WTC11 (cell line): Measurements from ENCODE around the gene NOPCHAP1. TPM values are rescaled to one million over a fixed set of nuclear protein-coding genes. Genes with fewer than 3 reads are reported as not detected.

Experiments
- ATAC-seq: fragments of 200-7000 bp; cut with Tn5 transposase; 2 replicates; pipeline ENCODE4 v1.10.0; 2021; ENCODE audit warnings: mild to moderate bottlenecking, moderate library complexity
- CTCF ChIA-PET: fragments of 300-600 bp; sonication (Branson Sonifier 250); formaldehyde crosslinking; loops from one replicate; lab custom pipeline; 2021; ENCODE audit warnings: antibody characterized with exemption; lab: Charles Lee
- POLR2A ChIA-PET: fragments of 350-600 bp; sonication (Branson Sonifier 250); formaldehyde crosslinking; loops from one replicate; lab custom pipeline; 2021; ENCODE audit warnings: antibody characterized with exemption; lab: Charles Lee
- DNase-seq: peaks from one replicate; pipeline ENCODE4 v3.0.0; 2021; ENCODE audit warnings: low spot score
- H3K27ac Mint-ChIP-seq: 2 replicates; pipeline ENCODE4 v1.8.0; 2021; ENCODE audit warnings: mixed read lengths
- H3K27me3 Mint-ChIP-seq: 2 replicates; pipeline ENCODE4 v1.8.0; 2021; ENCODE audit warnings: low read depth, mild to moderate bottlenecking, moderate library complexity, mixed read lengths
- H3K36me3 Mint-ChIP-seq: 2 replicates; pipeline ENCODE4 v1.8.0; 2021; ENCODE audit warnings: mixed read lengths
- H3K4me1 Mint-ChIP-seq: 2 replicates; pipeline ENCODE4 v1.8.0; 2022; ENCODE audit warnings: mixed read lengths
- H3K4me3 Mint-ChIP-seq: 2 replicates; pipeline ENCODE4 v1.8.0; 2021; ENCODE audit warnings: mild to moderate bottlenecking, moderate library complexity, mixed read lengths
- H3K9me3 Mint-ChIP-seq: 2 replicates; pipeline ENCODE4 v1.8.0; 2021; ENCODE audit warnings: mixed read lengths
- ATF1 ChIP-seq: sonication (generic); formaldehyde crosslinking; IDR thresholded peaks from 2 replicates; pipeline ENCODE4 v1.8.1; 2023; ENCODE audit warnings: mild to moderate bottlenecking, moderate library complexity, missing genetic modification reagents
- ELF4 ChIP-seq: sonication (generic); formaldehyde crosslinking; IDR thresholded peaks from 2 replicates; pipeline ENCODE4 v1.8.1; 2022; ENCODE audit warnings: low read depth, mild to moderate bottlenecking, moderate library complexity, missing genetic modification reagents
- EMX1 ChIP-seq: fragments of 250-450 bp; sonication (Bioruptor Pico); IDR thresholded peaks from 2 replicates; pipeline ENCODE4 v1.8.0; 2021; ENCODE audit warnings: mild to moderate bottlenecking
- GRHL2 ChIP-seq: fragments of 250-450 bp; sonication (Bioruptor Pico); IDR thresholded peaks from 2 replicates; pipeline ENCODE4 v1.8.0; 2022; ENCODE audit warnings: mild to moderate bottlenecking, moderate library complexity; ENCODE audit not compliant: insufficient replicate concordance, severe bottlenecking
- HMGA2 ChIP-seq: fragments of 250-450 bp; sonication (Bioruptor Pico); IDR thresholded peaks from 2 replicates; pipeline ENCODE4 v1.4.0; 2021; ENCODE audit warnings: mild to moderate bottlenecking, moderate library complexity
- NFYB ChIP-seq: sonication (generic); formaldehyde crosslinking; conservative IDR thresholded peaks from 2 replicates; pipeline ENCODE4 v1.8.0; 2022; ENCODE audit warnings: low read depth, missing genetic modification reagents
- NR1H2 ChIP-seq: sonication (generic); formaldehyde crosslinking; IDR thresholded peaks from 2 replicates; pipeline ENCODE4 v1.9.0; 2021; ENCODE audit warnings: mild to moderate bottlenecking, moderate library complexity, missing genetic modification reagents
- ZNF121 ChIP-seq: sonication (generic); formaldehyde crosslinking; IDR thresholded peaks from 2 replicates; pipeline ENCODE4 v1.8.0; 2023; ENCODE audit warnings: missing genetic modification reagents
- ZNF317 ChIP-seq: sonication (generic); formaldehyde crosslinking; IDR thresholded peaks from 2 replicates; pipeline ENCODE4 v1.8.1; 2023; ENCODE audit warnings: low read depth, mild to moderate bottlenecking, moderate library complexity, missing genetic modification reagents, borderline replicate concordance
- ZNF396 ChIP-seq: fragments of 250-450 bp; sonication (Bioruptor Pico); IDR thresholded peaks from 2 replicates; pipeline ENCODE4 v1.8.0; 2021; ENCODE audit warnings: mild to moderate bottlenecking, moderate library complexity, borderline replicate concordance
- ZNF416 ChIP-seq: fragments of 250-450 bp; sonication (Bioruptor Pico); IDR thresholded peaks from 2 replicates; pipeline ENCODE4 v1.9.0; 2021; ENCODE audit warnings: mild to moderate bottlenecking, inconsistent platforms
- ZNF423 ChIP-seq: fragments of 250-450 bp; sonication (Bioruptor Pico); IDR thresholded peaks from 2 replicates; pipeline ENCODE4 v2.1.2; 2022; ENCODE audit warnings: mild to moderate bottlenecking, moderate library complexity
- total RNA-seq: library from RNA; stranded (reverse); gene quantifications from 3 replicates; pipeline ENCODE4 v1.2.3, GENCODE V29; 2021
- TF ChIP-seq, protein P1 (sequence below): fragments of 250-450 bp; sonication (Bioruptor Pico); IDR thresholded peaks from 2 replicates; pipeline ENCODE4 v1.9.0; 2021; ENCODE audit warnings: mild to moderate bottlenecking
- TF ChIP-seq, protein P2 (sequence below): sonication (generic); formaldehyde crosslinking; IDR thresholded peaks from 2 replicates; pipeline ENCODE4 v1.8.1; 2022; ENCODE audit warnings: missing genetic modification reagents, borderline replicate concordance
- TF ChIP-seq, protein P3 (sequence below): fragments of 250-450 bp; sonication (Bioruptor Pico); IDR thresholded peaks from 2 replicates; pipeline ENCODE4 v1.8.0; 2021; ENCODE audit warnings: mild to moderate bottlenecking
- TF ChIP-seq, protein P4 (sequence below): fragments of 250-450 bp; sonication (Bioruptor Pico); IDR thresholded peaks from 2 replicates; pipeline ENCODE4 v2.1.2; 2022; ENCODE audit warnings: mild to moderate bottlenecking, moderate library complexity
- TF ChIP-seq, protein P5 (sequence below): sonication (generic); formaldehyde crosslinking; IDR thresholded peaks from 2 replicates; pipeline ENCODE4 v1.8.1; 2022; ENCODE audit warnings: mild to moderate bottlenecking, missing genetic modification reagents, moderate library complexity, borderline replicate concordance

The NOPCHAP1 gene
- total RNA-seq, 1 experiment from 2014 or later, result 34.8 TPM

DNA sequence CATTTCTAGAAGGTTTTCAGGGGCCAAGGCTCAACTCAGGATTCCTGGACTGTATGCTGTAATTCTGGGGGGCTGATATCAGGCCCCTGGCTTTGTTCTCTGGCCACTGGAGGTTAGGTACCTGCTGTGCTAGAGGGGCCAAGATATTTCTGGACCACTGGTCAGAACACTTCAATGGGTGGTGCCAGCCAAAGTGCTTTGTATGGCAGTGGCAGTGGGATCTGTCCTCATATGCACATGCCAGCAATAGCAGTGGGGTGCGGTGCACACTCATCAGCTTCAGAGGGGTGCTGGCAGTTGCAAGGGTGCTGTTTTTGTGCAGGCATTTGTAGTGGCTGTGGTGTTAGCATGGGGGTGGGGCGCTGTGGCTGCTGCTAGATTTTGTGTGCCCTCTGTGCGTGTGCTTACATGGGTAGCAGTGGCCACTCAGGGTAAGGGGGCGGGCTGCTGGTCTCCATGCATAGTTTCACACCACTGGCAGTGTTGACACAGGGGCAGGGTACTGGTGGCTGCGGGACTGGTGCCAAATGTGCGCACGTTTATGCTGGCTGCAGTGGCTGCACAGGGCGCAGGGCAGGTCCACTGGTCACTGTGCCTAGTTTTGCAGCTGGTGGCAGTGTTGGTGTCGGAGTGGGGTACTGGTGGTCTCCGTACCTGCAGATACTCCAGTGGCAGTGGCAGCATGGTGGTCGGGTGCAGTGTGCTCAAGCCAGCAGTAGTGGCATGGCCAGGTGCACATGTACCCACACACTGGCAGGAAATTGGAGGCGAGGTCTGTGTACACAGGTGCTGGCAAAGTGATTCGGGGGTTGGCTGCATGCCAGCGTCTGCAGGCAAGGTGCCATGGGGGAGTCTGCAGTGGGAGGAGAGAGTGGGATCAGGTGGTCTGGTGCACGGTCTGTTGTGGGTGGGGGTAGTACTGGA is 12.6 kb downstream of the NOPCHAP1 start:
- DNase-seq, result no peak
- Mint-ChIP-seq H3K27ac (no peak overlapping the region), H3K36me3 (peaks cover 90% of the 10 kb centered on the region), H3K4me1 (no peaks in the 10 kb centered on the region), H3K27me3 (no peaks in the 10 kb centered on the region), H3K4me3 (no peak overlapping the region), H3K9me3 (no peaks in the 10 kb centered on the region; the same call in 1 of the 2 replicates)
- TF ChIP-seq, protein P1, sequence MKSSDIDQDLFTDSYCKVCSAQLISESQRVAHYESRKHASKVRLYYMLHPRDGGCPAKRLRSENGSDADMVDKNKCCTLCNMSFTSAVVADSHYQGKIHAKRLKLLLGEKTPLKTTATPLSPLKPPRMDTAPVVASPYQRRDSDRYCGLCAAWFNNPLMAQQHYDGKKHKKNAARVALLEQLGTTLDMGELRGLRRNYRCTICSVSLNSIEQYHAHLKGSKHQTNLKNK (CRISPR knock-in tag), result no peak
- TF ChIP-seq, protein P2, sequence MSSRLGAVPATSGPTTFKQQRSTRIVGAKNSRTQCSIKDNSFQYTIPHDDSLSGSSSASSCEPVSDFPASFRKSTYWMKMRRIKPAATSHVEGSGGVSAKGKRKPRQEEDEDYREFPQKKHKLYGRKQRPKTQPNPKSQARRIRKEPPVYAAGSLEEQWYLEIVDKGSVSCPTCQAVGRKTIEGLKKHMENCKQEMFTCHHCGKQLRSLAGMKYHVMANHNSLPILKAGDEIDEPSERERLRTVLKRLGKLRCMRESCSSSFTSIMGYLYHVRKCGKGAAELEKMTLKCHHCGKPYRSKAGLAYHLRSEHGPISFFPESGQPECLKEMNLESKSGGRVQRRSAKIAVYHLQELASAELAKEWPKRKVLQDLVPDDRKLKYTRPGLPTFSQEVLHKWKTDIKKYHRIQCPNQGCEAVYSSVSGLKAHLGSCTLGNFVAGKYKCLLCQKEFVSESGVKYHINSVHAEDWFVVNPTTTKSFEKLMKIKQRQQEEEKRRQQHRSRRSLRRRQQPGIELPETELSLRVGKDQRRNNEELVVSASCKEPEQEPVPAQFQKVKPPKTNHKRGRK (CRISPR knock-in tag), result no peak
- ChIA-PET POLR2A (no interaction called here), CTCF (no interaction called here)
- no peak for ATAC-seq

DNA sequence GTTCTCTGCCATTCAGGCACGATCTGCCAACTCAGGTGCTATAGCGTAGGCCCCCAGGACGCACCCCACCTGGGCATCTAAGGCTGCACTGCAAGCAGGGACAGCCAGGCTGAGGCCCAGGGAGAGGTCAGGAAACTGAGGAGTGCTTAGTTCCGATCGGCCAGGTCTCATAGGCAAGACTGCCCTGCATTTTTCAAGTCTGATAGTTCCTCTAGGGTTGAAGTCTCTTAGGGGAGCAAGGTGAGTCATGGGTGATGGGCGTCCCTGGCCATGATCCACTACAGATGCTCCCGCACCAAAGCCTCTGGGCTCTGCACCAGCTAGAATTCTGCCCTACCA is 13.2 kb downstream of the NOPCHAP1 start:
- DNase-seq (no peak), ATAC-seq (no peak)
- Mint-ChIP-seq H3K27ac (no peak overlapping the region), H3K4me1 (no peaks in the 10 kb centered on the region), H3K4me3 (no peak overlapping the region), H3K27me3 (no peaks in the 10 kb centered on the region), H3K9me3 (no peaks in the 10 kb centered on the region; the same call in 1 of the 2 replicates), H3K36me3 (peaks cover 90% of the 10 kb centered on the region)
- CTCF ChIA-PET, result no interaction called here
- TF ChIP-seq ATF1 (CRISPR knock-in tag) (no peak), ZNF416 (no peak), NR1H2 (CRISPR knock-in tag) (no peak), HMGA2 (no peak), ZNF423 (CRISPR knock-in tag) (no peak), ZNF121 (CRISPR knock-in tag) (no peak), ZNF396 (CRISPR knock-in tag) (no peak), GRHL2 (no peak), ELF4 (CRISPR knock-in tag) (no peak)
- TF ChIP-seq, protein P3, sequence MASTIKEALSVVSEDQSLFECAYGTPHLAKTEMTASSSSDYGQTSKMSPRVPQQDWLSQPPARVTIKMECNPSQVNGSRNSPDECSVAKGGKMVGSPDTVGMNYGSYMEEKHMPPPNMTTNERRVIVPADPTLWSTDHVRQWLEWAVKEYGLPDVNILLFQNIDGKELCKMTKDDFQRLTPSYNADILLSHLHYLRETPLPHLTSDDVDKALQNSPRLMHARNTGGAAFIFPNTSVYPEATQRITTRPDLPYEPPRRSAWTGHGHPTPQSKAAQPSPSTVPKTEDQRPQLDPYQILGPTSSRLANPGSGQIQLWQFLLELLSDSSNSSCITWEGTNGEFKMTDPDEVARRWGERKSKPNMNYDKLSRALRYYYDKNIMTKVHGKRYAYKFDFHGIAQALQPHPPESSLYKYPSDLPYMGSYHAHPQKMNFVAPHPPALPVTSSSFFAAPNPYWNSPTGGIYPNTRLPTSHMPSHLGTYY, result no peak
- POLR2A ChIA-PET, result no interaction called here

DNA sequence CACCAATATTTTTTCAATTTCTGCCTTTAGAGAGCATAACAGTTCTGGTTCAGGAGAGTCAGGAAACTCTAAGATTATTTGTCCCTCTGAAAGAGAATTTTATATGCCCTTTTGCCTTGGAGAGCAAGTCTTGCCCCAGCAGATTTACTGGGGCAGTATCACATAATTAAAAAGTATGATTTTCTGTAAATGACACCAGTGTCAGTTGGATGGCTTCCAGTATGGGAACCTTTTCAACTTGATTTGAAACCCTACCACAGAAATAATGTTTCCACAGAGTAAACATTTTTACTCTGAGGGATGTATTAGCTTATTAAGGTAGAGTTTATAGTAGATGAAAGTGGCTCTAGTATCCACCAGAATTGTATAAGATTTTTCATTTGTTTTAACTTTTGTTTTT is 15.4 kb downstream of the NOPCHAP1 start:
- no peak for DNase-seq
- TF ChIP-seq EMX1 (CRISPR knock-in tag) (no peak), ZNF317 (no peak), ZNF423 (CRISPR knock-in tag) (no peak), NFYB (CRISPR knock-in tag) (no peak), ZNF396 (CRISPR knock-in tag) (no peak)
- TF ChIP-seq, protein P4, sequence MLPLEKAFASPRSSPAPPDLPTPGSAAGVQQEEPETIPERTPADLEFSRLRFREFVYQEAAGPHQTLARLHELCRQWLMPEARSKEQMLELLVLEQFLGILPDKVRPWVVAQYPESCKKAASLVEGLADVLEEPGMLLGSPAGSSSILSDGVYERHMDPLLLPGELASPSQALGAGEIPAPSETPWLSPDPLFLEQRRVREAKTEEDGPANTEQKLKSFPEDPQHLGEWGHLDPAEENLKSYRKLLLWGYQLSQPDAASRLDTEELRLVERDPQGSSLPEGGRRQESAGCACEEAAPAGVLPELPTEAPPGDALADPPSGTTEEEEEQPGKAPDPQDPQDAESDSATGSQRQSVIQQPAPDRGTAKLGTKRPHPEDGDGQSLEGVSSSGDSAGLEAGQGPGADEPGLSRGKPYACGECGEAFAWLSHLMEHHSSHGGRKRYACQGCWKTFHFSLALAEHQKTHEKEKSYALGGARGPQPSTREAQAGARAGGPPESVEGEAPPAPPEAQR (CRISPR knock-in tag), result no peak
- TF ChIP-seq, protein P5, sequence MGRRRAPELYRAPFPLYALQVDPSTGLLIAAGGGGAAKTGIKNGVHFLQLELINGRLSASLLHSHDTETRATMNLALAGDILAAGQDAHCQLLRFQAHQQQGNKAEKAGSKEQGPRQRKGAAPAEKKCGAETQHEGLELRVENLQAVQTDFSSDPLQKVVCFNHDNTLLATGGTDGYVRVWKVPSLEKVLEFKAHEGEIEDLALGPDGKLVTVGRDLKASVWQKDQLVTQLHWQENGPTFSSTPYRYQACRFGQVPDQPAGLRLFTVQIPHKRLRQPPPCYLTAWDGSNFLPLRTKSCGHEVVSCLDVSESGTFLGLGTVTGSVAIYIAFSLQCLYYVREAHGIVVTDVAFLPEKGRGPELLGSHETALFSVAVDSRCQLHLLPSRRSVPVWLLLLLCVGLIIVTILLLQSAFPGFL, result no peak
- TF ChIP-seq, protein P3, result no peak
- ATAC-seq, result no peak
- Mint-ChIP-seq H3K4me3 (no peak overlapping the region), H3K4me1 (no peaks in the 10 kb centered on the region), H3K9me3 (no peaks in the 10 kb centered on the region; the same call in none of the 2 replicates), H3K27ac (no peak overlapping the region), H3K36me3 (peaks cover 92% of the 10 kb centered on the region), H3K27me3 (no peaks in the 10 kb centered on the region)
- ChIA-PET POLR2A (no interaction called here), CTCF (no interaction called here)
